Fibroblast of skin of abdomen (primary cell): ENCODE measurements around the gene GLRA3.
"Not testable (repeated sequence)": the region's sequence is repeated elsewhere in the genome, so short reads cannot be mapped to it uniquely, and the experiment has no call there.

ENCODE experiments used
- DNase-seq: peaks from one replicate; pipeline ENCODE4 v3.0.0-alpha.2; 2013

GLRA3 gene

DNA sequence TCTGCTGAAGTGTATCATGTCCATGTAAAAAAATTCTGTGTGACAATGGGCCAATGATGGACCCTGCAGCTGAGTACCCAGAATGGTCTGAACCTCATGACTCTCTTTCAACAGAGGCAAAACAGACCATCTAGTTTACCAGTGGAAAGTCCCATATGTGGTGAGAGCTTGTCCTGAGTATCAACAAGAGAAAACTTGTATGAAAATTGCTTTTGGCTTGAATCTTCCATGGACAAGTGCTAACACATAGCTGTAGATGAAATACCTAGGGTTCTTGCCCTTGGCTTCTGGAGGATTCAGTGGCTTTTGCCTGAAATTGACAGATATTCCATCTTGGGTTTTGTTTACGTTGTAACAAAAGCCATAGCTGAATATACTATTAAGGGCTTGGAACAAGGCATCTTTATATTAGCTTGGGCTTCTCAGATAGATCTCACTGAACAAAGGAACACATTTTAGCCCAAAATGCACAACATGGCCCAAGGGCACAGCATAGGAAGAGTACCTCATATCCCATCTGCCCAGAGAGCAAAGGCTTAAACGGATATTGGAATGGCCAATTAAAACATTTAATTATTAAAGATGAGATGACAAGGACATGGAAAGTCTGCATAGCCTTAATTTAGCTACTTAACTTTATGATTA lies 178.2 kb downstream of the GLRA3 start:
- no peak for DNase-seq

DNA sequence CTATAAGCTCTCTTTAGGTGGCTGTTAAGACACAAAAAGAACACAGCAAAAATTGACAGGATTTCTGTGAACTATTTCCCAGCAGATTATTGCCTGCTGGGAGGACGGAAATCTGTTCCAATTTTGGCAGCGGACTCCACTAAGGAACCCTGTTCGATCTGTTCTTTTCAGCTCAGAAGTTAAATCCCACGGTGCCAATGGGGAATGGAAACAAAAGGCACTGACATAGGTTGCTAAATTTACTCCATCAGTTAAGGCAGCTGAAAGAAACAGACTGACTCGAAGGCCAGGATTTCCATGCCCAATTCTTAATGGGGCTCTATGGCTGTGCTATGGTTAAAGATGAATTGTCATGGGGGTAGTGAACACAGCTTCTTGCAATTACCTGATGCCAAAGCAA lies 180.2 kb downstream of the GLRA3 start:
- DNase-seq = no peak

DNA sequence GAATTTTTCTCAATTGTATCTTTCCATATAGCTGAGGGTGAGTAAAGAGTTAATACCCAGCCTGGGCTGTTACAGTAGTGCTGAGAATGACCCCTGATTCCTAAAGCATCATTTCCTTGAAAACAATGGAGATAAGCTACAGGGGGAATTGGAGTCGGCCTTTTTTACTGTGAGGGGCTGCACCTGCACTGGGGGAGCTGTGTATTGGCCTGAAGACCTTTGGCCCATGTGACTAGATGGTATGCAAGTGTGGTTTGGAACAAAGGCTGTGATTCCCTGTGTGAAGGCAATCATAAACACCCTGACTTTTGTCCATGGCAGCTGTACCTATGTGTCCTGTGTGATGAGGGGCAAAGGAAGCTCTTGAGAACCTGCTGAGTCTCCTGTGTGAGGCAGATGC lies 182.7 kb downstream of the GLRA3 start:
- no peak for DNase-seq

DNA sequence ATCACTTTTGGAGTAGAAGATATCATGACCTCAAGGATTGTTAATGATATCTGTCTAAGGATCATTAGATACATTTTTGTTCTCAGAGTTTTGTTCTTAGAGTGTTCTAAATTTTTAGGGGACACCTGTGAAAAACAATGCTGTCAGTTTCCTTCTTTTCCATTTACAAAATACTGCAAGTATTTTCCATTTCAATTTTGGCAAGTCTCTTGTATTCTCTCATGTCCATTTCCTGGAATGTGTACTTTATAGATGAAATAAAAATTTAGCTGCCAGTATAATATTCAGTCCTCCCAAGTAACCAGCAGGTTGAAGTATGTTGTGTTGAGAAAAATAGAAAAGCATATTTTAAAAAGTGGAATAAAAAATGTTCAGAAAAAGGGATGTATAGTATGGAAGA lies 188.9 kb downstream of the GLRA3 start:
- no peak for DNase-seq

DNA sequence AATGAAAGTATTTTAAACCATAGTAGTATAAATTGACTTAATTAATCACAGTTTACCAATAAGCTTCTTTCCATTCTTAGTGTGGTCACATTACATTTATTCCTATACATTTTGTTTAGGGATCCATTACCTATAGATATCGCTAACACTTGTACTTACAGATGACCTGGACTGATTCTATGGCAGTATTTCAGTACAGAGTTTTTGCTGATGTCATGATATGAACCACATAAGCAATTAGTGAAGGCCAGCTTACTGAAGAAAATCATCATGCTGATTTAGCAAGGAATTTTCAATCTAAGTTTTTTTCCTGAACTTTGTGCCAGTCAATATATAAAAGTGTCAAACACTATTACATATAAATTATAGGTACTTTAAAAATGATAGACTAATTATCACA lies 193.3 kb downstream of the GLRA3 start:
- no peak for DNase-seq

DNA sequence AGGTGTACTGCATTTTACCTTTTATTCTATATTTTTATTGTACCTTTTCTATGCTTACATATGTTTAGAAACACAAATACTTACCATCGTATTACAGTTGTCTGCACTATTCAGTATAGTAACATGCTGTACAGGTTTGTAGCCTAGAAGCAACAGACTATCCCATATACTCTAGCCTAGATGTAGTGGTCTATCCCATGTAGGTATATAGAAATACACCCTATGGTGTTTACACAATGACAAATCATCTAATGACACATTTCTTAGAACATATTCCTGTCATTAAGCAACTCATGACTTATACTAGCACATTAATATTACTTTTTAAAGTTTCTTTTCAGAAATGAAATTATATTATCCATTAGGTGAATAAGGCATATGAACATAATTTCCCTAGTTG lies 195.6 kb downstream of the GLRA3 start:
- DNase-seq = no peak

DNA sequence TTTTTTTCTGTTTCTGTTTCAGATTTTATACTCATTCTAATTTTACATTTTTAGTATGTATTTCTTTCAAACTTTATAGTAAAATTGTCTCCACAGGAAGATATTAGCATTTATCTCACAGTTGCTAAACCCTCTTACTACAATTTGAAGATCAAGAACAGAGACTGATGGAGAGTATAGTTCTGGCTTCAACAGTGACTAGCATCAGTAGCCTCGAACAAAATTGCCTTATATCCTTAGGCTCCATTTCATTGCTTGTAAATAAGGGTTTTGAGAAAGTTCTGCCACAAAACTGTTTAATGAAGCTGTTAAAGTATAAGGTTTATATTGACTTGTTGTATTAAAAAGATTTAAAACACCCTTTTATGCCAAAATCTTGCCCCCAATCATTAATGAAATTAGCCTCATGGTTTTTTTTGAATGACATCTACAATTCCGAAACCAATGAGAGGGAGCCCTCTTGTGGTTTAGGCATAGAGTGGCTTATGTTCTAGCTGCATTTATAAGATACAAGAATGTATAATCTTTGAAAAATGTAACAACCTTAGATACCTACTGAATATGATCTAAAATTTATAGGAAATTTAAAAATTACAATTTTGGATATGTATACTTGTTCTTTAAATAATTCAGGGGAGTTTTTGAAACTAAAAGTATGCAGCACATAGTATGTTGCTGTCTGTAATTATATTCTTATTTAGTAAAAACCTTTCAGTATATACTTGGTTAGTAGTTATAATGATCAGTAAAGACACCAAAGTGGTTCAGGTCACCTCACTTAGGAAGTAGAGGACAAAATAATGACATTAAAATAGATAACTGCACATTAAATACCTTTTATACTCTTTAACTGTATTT lies 196.9 kb downstream of the GLRA3 start:
- DNase-seq = peak; percentile 37

DNA sequence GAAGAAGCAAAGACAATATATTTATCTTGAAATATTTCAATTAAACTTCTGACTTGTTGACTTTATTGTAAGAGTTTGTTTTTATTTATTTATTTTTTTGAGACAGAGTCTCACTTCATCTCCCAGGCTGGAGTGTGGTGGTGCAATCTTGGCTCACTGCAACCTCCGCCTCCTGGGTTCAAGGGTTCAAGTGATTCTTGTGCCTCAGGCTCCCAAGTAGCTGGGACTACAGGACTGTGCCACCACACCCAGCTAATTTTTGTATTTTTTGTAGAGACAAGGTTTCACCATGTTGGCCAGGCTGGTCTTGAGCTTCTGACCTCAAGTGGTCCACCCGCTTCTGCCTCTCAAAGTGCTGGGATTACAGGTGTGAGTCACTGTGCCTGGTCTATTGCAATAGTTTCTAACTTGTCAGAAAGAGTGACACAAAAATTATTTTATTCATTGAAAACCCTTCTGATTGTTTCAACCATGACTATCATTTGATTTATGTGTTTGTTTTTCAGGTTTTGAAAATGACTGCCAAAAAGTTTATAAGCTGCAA lies 199.1 kb downstream of the GLRA3 start:
- DNase-seq = not testable (repeated sequence)

DNA sequence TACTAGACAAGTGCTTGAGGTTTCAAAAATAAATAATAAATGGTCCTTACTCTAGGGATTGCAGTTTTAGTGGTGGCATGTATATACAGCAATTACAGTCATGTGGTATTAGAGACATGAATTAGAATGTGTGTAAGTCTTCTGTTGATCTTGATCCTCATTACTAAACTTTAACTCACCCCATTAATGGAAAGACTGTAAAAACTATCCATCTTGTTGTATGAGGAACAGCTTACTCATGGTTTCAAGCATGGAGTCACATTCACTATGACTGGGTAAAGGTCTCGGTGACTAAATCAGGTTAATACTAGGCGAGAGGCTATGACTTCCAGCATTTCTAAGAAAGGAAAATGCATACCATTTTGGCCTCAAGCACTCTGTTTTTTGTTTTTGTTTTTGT lies 199.8 kb downstream of the GLRA3 start:
- DNase-seq = no peak

DNA sequence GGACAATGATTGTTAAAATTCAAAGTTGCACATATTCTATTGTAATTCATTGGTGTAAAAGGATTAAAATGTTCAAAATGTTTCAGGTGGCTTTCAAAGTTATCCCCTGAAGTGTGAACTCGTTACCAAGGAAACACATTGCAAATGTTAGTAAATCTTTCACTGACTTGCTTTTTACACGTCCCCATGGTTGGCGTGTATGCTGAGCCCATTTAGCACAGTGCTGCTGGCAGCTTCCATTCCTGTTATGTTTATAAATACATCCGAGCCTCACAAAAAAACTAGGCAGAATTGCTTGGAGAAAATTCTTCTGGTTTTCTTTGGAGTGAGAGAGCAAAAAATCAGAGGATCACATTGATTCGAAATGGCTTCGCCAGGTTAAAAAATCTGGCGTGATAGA lies 200.9 kb downstream of the GLRA3 start:
- DNase-seq = no peak

DNA sequence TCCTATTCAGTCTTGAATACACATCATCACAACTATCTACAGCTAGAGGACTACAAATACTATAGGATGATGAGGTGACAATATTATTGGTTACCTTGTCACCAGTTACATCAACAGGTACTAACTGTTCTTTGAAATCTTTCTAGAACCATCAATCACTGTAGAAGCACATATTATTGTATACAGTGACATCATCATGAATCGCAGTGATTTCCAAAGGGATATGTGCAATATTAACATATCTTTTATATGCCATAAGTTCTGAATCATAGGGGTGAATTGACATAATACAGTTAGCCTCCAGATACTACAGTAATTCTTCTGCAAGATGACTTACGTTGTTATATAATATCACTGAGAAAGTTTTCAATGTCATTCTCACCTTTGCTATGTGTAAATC lies 201.6 kb downstream of the GLRA3 start:
- DNase-seq = no peak

DNA sequence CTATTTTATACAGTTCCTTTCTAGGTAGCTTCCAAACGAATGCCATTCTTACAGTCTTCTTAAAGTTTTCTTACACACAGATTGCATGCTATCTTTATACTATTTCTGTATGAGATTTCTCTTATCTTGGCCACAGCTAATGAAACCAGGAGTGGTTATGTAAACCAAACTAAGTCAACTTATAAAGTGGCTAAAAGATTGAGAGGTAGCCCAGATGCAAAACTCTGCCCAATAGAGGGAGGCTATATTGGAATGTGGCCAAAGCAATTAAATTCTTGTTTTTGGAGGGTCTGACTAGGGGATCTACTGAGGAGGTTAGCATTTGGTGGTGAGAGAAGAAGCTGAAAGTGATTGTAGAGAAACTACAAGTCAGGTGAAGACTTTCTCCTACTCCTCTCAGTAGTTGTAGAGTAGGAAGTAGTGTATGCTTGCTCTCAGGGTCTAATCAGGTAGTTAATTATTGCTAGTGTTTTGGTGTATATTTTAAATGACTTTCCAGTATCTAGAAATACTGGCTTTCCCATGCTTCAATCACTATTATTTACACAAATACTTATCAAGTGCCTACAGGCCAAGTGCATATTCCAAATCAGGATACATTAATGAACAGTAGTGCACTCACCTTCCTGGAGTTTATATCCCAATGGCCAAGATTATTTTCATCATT lies 202.6 kb downstream of the GLRA3 start:
- DNase-seq = no peak

DNA sequence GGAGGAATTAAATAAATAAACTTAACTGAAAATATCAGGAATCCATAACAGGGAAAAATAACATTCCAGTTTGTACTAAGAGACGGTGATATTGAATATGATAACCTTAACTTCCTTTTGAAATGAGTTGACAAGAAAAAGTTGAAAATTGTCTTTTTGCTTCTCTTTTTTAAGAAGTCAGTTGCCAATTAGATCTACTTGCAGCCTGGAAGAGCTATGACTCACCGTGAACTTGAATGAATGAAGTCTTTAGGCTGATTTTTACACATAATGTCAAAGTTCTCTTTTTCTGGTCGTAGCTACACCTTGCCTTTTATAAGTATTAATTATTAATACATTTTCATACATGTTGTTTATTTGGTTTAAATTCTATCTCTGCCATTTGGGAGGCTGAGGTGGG lies 212.4 kb downstream of the GLRA3 start:
- DNase-seq = no peak

DNA sequence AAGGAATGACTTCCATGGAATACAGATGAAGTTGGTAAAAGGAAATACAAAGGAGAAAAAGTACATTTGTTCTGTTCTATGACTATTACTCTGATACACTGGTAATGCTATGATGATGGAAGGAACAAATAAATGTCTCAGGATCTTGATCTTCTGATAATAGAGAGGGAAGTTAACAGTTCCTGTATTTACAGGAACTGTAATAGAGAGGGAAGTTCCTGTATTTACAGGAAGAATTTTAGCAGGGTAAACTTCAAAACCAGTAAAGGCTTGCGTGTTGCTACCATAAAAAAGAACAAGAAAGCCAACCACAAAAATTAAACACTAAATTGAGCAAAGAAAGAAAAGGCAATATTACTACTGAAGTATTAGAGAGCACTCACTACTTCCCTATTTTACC lies 215.1 kb downstream of the GLRA3 start:
- no peak for DNase-seq

DNA sequence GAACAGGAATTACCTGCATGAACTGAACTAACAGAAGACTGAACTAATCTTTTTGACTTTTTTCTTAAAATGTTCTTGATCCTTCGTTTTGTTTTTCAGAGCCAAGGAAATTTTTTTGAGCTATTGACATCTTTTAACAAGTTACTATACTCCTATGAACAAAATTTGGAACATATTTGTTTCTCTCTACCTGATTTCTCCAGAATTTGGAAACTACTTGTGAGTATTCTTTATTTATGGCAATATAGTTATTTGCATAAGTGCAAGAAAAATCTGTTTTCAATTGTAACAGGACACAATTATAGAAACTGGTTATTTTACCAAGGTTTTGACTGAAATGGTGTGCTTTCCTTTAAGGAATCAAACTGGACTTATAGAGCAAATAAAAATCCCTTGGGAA lies 217.3 kb downstream of the GLRA3 start:
- DNase-seq = no peak

DNA sequence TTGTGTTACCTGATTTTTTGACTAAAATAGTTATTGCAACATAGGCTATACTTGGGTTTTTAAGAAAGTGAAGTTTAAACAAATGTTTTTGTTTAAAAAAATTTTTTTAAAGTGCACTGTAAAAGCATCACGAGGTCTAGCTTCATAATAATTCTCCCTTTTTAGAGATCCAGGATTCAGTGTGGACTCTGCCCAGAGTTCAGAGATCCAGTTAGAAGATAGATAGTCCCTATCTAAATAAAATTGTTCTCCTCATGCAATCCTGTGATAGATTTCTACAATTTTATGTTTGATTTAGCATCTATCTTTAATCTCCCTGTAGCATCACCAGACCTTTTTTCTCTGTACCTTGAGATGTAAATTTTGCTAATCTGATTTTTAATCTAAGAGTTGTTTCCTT lies 221.3 kb downstream of the GLRA3 start:
- no peak for DNase-seq

DNA sequence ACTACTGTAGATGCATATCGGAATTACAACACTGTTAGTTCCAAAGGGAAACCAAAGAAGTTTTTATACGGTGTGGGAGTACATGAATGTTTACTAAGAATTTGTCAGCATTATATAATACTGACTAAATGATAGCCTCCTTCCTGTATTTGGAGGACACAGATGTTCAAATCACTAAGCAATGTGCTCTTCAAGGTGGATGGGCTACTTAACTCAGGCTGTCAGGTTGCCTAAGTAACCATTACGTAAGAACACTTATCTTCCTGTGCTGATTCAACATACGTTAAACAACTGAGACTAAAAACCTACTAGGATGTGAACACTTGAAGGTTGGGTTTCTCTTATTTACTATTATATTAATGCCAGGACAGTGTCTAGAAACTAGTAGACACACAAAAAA lies 224.8 kb downstream of the GLRA3 start:
- peak; percentile 25 for DNase-seq

DNA sequence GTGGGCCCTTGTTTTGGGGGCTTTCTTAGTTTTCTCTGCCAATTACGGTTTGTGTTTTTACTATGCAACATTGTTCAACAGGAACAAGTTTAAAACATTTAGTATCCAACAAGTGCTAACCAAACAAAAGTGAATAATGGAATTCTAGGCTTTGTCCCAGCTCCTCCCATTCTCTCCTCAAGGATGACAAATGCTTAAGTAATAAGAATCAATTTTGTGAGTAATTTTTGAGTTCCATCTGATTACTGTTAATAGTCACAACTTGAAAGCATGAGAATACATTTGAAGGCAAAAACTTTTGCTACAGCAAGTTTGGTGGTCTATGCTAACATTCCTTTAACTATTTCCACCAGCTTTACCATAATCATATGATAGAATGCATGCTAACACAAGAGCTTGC lies 228.7 kb downstream of the GLRA3 start:
- no peak for DNase-seq

DNA sequence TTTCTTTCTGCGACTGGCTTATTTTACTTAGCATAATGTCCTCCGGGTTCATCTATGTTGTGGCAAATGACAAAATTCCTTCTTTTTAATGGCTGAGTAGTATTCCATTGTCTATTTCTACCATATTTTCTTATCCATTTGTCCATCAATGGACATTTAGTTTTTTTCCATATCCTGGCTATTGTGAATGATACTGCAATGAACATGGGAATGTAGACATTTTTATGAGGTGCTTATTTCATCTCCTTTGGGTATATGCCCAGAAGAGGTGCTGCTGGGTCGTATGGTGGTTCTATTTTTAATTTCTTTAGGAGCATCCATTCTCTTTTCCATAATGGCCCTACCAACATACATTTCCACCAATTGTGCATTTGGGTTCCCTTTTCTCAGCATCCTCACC lies 230.2 kb downstream of the GLRA3 start:
- DNase-seq = no peak

DNA sequence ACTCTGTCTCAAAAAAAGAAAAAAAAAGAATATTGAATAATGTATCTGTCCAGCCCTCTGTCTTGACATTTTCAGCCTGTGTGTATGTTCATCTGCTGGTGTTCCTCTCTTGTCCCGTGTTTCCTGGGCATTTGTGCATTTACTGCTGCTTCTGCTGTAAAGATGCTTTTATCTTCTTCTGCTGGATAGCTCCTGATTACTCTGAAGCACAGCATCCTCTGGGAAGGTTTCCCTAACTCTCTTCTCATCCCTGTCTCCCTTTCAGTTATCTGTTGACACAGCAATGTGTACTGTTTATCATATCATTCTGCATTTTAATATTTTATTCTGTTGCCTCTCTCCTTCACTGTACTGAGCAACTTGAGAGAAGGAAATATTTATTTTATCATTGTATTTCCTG lies 232.5 kb downstream of the GLRA3 start:
- no peak for DNase-seq

DNA sequence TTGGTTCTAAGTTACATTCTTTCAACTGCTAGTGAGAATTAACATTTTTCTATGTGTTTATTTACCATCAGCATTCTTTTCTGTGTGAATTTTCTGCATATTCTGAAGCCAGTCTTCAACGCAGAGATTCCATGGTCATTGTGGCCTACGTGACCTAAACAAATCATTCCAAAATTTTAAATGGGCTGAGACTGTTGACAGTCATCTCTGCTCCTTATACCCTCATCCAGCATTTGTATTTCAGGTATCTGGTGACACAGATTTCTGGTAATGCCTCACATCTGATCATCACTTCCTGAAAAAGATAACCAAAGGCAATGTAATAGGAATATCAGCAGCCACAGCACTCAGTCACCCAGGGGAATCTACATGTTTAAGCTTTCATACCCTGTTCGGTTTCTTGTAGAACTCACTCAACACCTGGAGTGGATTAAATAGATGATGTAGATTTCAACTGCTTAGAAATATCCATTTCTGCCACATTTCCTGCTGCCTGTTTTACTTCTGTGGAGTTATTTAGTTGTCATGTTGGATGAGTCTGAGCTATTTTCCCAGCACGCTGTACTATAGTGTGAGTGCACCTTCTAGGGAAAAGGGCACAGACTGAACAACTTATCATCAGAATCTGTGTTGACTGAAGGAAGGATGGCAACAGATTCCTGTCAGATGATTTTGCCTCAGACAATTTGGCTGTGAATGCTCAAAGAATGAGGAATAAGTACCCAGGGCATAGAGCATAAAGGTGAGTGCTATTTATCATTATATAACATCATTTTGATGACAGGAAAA lies 233.7 kb downstream of the GLRA3 start:
- peak; percentile 21 for DNase-seq

DNA sequence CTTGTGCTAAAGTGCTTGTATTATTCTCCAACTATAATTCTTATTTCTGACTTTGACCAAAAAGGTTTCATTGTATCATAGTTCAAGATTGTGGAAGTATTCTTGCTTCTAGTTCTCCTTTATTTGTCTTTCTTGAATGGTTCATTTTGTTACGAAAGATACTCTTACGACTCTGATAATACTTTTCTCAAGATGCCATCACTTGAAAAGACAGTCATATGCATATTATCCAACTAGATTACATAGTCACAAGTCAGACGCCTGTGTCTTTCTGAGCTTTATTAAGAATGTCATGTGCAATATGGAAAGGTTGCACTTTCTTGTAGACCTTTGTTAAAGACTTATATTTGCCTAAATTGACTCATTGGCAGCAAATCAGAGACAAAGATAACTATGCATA lies 235.3 kb downstream of the GLRA3 start:
- DNase-seq = no peak

DNA sequence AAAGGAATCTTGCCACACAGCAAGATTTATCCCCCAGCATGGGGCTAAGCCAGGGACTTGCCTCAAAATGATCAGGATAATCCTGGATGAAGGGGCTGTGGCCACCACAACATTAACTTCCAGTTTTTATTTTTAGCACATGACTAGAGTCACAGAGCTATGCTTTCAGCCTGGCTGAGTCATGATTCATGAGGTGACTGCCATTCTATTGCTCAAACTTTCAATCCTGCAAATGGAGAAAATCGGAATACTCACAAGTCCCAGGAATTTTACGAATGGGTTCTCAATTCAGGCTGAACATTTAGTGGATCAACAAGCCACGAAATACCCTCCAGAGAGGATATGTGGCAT lies 236.1 kb downstream of the GLRA3 start:
- DNase-seq = peak; percentile 61
